GM19238 (cell line): ENCODE measurements around the gene SESN1.

Source experiments
- DNase-seq: peaks from one replicate; pipeline ENCODE4 v3.0.0; 2011; ENCODE audit warnings: low spot score; ENCODE audit not compliant: insufficient read length

Gene SESN1

DNA sequence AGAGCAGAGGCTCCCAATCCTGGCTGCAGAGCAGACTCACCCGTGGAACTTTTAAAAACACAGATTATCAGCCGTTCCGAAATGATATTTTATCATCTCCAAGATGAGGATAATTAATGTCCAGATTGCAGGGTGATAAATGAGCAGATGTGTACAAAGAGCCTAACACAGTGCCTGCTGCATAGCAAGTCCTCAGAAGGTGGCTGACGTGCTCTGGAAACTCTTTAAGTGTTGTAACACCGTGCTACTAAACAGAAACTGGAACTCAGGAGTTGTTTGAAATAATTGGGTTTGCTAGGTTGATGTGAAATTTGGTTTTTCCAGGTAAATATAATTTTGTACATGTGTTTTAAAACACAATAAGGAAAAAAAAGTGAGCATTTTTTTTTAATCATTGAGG is 128.4 kb downstream of the SESN1 start:
- DNase-seq, result no peak

DNA sequence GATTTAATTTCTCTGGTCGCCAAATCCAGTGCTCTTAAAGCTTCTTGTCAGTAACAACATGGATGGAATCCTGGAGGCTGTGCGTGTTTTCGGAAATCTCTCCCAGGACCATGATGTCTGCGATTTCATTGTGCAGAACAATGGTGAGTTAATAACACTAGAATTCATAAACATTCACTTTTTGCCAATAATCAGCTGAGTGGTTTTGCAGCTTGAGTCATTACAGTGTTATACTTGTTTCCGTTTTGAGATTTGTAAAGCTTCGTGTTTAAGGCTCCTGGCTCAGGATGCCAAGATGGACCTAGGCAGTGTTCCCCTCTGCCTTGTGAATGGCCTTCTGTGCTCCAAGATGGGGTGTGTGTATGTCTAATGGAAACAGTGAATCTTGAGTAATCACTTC is 132.7 kb downstream of the SESN1 start:
- DNase-seq, result no peak

DNA sequence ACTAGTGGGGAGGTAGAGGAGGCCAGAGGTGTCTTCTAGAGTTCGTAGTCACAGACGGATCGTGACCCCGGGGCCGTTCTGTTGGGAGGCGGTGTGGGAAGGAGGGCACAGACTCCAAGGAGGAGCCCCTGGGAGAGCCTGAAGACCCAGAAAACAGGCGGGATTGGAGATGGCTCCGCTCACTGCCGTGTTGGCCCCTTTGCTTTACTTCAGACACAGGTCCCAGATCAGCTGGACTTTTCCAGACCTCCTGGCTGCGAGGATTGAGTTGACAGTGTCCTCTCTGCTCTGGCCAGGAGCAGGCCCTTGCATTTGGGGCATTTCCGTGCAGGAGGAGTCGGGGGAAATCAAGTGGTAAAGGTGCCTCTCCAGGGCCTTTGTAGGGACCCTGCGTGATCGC is 133.6 kb downstream of the SESN1 start:
- no peak for DNase-seq

DNA sequence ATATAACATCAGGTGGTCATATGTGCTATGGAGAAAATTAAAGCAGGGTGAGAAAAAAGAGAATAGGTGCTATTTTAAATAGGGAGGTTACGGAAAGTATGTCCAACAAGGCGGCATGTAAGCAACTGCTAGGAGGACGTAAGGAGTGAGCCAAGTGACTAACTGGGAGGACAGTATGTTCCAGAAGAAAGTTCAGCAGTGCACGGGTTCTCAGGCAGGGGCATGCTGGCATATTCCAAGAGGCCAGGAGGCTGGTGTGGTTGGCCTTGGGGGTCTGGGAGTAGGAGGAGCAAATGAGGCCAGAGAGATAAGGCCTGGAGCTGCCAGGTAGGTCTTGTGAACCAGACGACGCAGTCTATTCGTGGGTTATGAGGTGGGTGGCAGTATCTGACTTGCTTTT is 134.0 kb downstream of the SESN1 start:
- no peak for DNase-seq

DNA sequence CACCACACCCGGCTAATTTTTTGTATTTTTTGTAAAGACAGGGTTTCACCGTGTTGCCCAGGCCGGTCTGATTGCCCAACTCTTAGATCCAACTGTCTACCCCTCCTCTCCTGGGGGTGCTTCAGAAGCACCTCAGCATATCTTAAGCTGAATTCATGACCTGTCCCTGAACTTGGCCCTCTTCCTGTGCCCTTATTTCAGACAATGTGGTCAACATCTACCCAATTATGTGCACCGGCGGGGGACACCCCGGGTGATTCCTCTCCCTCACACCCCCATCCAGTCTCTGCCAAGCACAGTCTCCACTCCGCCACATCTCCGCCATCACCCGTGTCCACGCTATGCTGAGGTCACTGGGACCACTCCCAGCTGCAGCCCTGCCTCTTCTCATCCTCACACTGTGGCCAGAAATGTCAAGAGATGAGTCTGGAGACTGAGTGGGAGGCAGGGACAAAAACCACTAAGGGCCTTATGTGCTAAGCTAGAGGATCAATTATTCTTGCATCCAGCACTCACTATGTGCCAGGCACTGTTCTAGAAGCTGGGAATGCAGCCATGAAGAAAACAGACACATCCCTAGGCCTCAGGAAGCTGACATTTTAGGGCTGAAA is 134.6 kb downstream of the SESN1 start:
- no peak for DNase-seq

DNA sequence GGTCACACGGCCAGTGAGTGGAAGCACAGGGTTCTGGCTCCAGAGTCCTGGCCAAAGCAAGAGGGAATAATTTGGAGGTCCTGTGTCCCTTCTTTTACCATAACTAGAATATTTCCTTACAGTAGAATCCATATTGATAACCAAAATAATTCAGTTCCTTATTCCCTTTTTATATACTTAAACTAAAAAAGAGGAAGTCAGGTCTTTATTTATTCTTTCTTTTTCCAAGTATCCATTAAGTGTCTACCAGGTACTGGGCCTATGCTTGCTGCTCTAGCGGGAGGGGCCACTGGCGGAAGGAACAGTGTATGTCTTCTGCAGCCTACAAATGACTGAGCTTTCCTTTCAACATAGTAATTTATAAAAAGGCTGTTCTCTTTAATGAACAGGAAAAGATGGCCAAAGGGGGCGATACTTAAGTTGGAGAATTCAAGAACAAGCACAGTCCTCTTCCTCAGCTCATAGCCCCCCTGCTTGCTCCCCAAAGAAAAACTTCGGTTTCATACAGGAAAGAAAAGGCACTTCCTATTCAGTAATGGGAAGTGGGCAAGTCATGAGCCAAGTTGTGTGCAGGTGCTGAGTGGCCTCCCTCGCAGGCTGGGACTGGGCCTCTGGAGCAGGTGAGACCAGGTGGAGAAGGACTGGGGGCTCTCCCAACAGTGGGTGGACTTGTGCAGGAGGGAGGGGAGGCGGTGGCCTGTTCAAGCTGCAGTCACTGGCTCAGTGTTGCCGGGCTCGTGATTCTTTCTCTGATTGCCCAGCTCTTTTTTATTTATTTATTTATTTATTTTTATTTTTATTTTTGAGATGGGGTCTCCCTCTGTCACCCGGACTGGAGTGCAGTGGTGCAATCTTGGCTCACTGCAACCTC is 135.5 kb downstream of the SESN1 start:
- DNase-seq, result no peak

DNA sequence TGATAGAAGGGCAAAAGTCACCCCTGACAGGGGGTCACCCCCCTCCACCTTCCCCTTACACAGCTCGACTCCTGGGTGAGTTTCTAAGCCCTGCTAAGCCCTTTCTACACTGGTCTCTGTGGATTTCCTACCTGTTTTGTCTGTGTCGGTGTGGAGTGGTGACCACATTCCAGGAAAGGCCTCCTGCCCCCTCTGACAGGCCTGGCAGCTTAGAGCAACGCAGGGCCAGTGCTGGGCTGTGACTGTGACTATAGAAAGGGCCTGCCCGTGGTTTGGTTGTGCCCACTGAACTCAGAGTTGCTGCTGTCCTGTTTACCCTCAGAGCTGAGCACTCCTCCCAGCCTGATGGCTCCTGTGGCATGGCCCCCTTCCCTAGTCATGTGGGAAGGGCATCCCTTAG is 137.4 kb downstream of the SESN1 start:
- DNase-seq, result no peak

DNA sequence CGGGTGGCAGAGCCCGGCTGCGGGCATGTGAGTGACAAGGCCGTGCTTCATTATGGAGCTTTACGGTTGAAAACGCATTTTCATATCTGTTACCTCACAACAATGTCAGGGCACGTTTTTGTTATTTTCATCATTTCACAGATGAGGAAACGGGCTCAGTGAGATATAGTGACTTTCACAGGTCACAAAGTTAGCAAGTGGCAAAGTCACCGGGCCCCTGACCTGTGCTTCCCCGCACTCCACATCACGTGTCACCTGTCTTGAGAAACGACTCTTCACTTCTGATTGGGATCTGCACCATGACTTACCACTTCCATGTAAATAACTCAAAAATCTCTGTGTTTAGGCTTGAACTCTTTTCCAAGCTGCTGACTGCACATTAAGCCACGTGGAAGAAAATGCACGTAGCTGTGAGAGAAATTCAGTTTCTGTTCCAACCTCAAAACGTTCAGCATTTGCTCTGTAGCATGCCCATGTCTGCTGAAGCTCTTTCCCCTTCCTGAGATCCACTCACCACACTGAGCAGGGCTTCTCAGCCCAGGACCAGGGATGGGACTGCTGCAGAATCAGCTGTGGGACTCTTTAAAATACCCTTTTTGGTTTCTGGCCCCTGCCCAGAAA is 139.2 kb downstream of the SESN1 start:
- no peak for DNase-seq

DNA sequence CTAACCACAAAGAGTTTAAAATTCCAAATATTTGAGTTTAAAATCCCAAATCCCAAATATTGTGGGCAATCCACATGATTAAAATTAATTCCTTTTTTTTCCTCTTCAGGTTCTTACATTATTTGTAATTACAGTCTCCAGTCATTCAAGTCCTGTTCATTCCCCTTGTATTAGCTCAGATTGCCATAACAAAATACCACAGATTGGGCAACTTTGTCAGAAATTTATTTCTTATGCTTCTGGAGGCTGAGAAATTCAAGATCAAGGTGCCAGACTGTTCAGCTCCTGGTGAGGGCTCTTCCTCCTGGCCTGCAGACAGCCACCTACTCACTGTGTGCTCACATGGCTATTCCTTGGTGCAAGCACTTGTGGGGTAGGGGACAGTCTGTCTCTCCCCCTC is 141.0 kb downstream of the SESN1 start:
- no peak for DNase-seq

DNA sequence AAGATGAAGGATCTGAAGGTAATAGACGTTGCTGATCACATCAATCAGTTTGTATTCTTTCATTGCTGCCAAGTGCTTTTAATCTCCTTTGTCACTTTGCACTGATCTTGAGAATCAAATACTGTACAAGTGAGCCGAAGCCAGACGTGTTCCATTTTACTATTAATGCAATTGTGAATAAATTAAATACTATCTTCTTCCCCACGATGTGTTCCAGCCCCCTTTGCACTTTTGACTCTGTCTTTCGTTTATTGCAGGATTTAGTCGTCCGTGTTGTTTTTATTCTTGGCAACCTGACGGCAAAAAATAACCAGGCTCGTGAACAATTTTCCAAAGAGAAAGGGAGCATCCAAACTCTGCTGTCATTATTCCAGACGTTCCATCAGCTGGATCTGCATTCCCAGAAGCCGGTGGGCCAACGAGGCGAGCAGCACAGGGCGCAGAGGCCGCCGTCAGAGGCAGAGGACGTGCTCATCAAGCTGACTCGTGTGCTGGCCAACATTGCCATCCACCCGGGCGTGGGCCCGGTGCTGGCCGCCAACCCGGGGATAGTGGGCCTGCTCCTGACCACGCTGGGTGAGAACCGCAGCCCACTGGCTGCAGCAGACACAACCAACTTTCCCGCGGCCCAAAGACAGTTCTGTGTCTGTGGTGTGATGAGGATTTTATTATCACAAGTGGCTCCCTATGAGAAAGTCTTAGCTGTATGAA is 141.7 kb downstream of the SESN1 start:
- DNase-seq, result no peak

DNA sequence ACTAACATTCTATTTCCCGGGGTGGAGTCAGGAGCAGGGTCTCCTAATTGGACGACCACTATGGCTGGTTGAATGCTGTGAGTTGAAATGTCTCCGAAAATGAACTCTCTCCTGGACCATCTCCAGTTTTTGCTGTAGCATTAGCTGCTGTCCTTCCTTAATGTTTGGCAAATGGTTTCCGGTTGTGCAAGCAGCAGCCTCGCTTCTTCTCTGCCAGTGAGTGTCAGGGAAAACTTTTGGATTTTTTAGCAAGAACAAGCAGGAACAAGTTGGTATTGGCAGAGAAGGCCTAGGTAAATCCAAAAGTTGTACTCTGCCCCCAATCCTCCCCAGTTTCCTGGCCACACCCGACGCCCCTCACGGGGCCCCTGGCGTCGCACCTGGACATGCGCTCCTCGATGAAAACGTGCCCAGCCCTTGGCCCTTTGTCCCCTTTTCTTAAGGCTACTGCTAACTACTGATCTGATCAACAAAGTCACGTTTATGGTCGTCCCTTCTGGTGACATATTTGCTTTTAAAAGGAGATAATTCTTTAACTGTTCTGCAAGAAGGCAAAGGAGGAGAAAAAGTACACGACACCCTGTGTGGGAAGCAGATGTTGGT is 143.2 kb downstream of the SESN1 start:
- no peak for DNase-seq

DNA sequence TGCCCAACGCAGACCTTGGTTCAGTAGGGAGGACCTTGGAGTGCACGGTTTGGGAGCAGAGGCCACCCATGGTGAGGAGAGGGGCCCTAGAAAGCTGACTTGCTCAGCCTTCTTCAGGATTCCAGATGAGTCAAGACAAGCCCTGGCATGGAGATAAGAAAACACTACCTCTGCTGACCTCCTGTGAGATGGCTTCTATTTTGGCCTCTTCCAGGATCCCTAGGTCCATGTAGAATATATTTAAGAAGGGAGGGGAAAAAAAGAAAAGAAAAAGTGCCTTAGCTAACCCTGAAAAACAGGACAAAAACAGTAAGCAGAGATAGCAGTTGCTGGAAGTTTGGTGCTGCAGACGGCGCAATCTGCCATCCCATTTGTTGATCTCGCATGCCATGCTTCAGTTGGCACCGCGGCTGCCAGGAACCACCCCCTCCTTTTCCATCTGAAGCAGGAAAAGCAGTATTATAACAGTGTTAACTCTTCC is 146.4 kb downstream of the SESN1 start:
- DNase-seq, result no peak

DNA sequence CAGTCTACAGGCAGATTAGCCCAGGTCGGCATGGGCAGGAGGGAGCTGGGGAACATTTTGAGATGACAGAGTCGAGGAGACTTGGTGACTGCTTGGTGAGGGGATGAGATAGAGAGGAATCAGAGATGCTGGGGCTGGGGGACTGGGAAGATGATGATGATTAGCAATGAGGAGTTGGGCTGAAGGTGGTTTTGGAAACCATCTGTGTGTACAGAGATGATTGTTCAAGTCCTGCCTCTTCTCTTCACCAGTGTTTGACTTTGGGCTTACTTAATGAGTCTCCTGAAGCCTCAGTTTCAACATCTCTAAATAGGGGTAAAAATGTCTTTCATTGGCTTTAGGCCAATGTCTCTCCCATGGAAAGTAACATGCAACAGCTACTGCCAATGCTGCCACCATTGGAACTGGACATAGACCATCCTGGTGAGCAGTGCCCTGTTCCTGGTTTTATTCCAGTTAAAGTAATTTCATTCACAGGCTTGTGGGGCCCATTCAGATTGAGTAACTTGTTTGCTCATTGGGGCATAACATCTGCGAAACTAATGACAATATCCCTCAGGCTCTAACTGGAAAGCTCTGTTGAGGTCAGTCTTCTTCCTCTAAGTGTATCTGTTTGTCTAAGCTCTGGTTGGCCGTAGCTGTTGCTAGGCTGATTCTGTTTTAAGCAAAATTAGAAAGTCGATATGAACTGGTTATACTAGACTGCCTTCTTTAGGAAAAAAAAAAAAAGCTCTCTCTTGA is 147.4 kb downstream of the SESN1 start:
- DNase-seq, result no peak

DNA sequence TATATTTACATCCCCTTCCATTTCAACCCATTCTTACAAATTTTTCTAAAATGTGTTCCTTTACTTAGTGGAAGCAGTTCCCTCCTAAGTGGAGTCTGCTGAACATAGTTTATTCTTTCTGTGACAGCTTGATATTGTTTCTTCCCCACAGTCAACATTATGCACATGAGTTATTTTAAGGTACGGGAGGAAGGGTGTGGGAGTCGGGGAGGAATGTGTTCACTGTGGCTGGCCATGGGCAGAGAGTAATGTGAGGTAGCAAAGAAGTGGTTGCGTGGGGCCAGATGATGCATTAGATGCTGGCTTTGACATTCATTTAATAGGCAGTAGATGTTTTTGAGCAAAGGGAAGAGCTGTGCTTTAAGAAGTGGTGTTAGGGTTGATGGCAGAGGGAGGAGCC is 148.0 kb downstream of the SESN1 start:
- DNase-seq, result no peak

DNA sequence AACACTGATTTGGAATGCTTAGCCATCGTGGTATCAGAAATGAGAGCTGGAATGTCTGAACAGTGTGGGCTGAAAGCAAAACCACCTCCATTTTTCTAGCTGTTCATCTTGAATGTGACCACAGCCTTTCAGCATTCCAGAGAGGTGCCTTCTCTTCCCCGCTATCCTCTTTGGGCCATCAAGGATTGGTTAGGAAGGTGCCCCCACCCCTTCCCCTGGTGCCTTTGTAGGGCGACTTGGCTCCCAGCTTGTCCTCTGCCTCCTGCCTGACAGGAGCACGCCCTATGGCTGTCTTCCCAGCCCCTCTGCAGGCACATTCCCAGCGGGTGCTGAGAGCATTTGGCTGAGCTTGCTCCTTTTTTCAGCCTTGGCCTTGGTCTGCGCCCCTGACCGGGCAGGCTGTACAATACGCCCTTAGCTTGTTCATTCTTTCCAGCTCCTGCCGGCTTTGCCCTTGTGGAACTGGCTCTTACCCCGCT is 148.9 kb downstream of the SESN1 start:
- no peak for DNase-seq

DNA sequence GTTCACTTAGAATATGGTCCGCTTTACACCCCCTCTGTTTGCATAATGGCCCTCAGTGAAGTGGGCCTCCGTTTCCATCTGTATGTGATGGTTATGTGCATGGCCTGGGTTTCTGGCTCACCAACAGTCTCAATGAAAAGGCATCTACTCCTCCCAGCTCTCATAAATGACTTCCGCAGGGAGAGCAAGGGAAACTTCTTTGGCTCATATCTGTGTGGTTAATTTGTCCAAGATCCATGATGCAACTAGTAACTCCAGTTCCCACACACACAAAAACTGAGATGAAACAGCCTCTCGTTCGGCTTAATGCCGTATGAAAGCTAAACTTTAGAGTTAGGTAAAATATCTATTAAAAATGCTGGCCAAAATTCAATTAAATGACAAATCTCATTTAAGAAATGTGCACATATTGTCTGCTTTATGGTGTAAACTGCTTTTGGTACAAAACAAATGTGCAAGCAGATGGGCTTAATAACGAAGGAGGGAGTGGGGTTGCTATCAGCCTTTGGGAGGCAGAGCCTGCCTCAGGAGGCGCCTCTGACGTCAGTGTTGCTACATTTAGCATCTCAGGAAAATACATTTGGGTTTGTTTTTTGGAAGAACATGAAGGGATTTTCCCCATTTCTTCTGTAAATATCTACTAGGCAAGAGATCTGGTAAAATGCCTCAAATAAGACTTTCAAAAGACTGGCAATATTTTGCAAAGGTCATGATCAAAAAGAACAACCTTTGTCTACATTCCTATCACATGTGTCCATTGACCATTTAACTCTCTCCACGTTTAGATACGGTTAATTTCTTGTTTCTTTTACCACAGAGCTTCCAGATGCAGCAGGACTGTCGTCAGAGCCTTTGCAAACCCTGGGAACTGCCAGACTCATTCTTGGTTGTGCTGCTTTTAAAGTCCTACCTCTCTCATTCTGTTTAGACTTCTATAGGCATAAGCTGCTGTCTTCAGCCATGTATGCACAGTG is 149.7 kb downstream of the SESN1 start:
- no peak for DNase-seq

DNA sequence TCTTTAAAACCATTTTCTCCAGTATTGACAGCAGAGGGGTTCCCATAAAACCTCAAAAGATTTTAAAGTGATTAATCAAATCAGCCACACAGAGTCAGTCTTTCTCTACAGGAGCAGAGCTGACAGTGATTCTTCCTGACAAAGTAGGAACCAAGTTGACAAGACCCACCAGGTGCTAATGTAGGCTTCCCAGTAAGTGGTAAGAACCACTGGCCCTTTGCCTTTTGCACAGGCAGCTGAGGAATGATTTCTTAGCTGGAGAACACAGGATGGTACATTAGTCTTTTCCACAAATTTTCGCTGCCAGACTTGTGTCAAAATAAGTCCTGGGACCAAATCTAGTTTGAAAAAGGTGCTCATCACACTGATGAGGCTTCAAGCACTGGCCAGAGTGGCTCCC is 150.6 kb downstream of the SESN1 start:
- no peak for DNase-seq

DNA sequence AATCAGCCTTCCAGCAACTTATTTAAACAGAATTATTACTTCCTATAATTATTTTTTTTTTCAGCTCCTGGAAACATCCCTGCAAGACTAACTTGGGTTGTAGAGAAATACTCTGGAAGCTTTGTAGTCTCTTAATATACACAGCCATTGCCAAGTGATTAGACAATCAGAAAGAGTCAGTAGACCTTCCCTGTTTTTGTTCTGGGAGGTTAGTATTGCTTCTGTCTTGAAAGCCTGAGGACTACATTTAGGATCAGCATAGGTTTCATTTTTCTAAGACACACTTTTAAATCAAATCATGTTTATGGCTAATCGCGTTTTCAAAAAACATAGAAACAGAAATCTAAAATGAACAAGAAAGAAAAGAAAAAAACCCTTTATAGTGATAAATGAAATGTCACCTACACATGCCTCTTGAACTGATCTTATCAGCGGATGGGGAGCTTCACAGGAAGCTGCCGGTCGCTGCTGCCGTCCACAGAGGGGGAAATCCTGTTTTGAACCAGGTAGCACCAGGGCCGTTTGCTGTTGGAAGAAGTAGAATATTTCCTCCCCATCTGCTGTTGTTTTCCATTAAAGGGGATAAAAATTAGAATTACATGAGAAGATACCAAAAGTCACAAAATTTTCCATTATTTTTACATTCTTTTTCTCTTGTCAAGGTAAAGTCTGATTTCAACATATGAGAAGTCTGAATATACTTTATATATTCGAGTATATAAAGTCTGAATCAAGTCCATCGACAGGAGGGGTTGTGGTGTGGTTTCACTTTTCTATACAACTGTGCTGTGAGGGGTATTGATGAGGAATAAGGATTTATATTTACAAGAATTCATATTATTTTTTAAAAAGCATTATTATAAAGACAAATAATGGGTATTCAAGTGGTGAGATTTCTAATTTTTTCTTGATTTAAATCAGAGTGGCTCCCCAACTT is 151.8 kb downstream of the SESN1 start:
- DNase-seq, result no peak
